ENCODE data around the gene STK32B.

DNA sequence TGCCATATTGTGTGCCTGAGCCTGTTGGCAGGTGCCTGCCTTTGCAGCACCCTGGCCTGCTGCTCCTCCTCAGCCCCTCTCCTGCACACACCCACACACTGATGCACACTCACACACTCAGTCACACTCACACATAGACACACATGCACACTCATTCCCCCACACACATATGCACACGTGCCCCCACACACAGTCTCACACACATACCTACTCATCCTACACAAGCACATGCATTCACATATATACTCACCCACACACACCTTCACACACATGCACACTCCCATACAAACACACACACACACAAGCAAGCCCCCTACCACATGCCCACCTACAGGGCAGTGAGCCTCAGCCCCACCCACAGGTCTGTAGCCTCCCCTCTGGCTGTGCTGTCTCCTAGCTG lies 412.1 kb downstream of the STK32B start:
- TF ChIP-seq CEBPB (IDR thresholded peaks at IDR 0.05; ENCODE audit: low read depth, low read length) (no peak), RAD21 (IDR thresholded peaks at IDR 0.05; ENCODE audit: low read length) (no peak), MAFK (IDR thresholded peaks at IDR 0.05; ENCODE audit: low read depth, low read length) (no peak), RCOR1 (IDR thresholded peaks at IDR 0.05; ENCODE audit: insufficient replicate concordance, low read length) (no peak), POLR2A (IDR thresholded peaks at IDR 0.05; ENCODE audit: low read depth, low read length) (no peak), RFX5 (IDR thresholded peaks at IDR 0.05; ENCODE audit: low read depth, low read length) (no peak), MAZ (IDR thresholded peaks at IDR 0.05; ENCODE audit: borderline replicate concordance, low read depth, low read length) (no peak), BHLHE40 (IDR thresholded peaks at IDR 0.05; ENCODE audit: low read depth, low read length) (no peak), SMC3 (IDR thresholded peaks at IDR 0.05; ENCODE audit: low read depth, low read length) (no peak), MXI1 (IDR thresholded peaks at IDR 0.05; ENCODE audit: borderline replicate concordance, low read depth, low read length) (no peak), FOS (IDR thresholded peaks at IDR 0.05; ENCODE audit: low read depth, low read length) (no peak)
- TF ChIP-seq, protein P1, sequence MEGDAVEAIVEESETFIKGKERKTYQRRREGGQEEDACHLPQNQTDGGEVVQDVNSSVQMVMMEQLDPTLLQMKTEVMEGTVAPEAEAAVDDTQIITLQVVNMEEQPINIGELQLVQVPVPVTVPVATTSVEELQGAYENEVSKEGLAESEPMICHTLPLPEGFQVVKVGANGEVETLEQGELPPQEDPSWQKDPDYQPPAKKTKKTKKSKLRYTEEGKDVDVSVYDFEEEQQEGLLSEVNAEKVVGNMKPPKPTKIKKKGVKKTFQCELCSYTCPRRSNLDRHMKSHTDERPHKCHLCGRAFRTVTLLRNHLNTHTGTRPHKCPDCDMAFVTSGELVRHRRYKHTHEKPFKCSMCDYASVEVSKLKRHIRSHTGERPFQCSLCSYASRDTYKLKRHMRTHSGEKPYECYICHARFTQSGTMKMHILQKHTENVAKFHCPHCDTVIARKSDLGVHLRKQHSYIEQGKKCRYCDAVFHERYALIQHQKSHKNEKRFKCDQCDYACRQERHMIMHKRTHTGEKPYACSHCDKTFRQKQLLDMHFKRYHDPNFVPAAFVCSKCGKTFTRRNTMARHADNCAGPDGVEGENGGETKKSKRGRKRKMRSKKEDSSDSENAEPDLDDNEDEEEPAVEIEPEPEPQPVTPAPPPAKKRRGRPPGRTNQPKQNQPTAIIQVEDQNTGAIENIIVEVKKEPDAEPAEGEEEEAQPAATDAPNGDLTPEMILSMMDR (conservative IDR thresholded peaks at IDR 0.05; ENCODE audit: low read depth, low read length), result no peak
- TF ChIP-seq, protein P2, sequence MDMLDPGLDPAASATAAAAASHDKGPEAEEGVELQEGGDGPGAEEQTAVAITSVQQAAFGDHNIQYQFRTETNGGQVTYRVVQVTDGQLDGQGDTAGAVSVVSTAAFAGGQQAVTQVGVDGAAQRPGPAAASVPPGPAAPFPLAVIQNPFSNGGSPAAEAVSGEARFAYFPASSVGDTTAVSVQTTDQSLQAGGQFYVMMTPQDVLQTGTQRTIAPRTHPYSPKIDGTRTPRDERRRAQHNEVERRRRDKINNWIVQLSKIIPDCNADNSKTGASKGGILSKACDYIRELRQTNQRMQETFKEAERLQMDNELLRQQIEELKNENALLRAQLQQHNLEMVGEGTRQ (IDR thresholded peaks at IDR 0.05; ENCODE audit: low read depth, low read length), result no peak
- TF ChIP-seq, protein P3, sequence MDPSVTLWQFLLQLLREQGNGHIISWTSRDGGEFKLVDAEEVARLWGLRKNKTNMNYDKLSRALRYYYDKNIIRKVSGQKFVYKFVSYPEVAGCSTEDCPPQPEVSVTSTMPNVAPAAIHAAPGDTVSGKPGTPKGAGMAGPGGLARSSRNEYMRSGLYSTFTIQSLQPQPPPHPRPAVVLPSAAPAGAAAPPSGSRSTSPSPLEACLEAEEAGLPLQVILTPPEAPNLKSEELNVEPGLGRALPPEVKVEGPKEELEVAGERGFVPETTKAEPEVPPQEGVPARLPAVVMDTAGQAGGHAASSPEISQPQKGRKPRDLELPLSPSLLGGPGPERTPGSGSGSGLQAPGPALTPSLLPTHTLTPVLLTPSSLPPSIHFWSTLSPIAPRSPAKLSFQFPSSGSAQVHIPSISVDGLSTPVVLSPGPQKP (IDR thresholded peaks at IDR 0.05; ENCODE audit: borderline replicate concordance, low read depth, low read length), result no peak
